Osteocyte (in vitro differentiated cells): Measurements from ENCODE around the gene GPC6. TPM values are rescaled to one million over a fixed set of nuclear protein-coding genes. Genes with fewer than 3 reads are reported as not detected.

Experiments
- DNase-seq: peaks from one replicate; pipeline ENCODE4 v3.0.0; 2021; ENCODE audit warnings: mixed read lengths; ENCODE audit not compliant: unreplicated experiment; ENCODE audit errors: extremely low spot score
- H3K27ac Mint-ChIP-seq: one replicate; pipeline ENCODE4 v1.8.0; 2021; ENCODE audit warnings: mild to moderate bottlenecking, mixed read lengths; ENCODE audit not compliant: unreplicated experiment
- H3K27me3 Mint-ChIP-seq: one replicate; pipeline ENCODE4 v1.8.0; 2021; ENCODE audit warnings: mixed read lengths; ENCODE audit not compliant: unreplicated experiment
- H3K36me3 Mint-ChIP-seq: one replicate; pipeline ENCODE4 v1.8.0; 2021; ENCODE audit warnings: mixed read lengths; ENCODE audit not compliant: unreplicated experiment
- H3K4me1 Mint-ChIP-seq: one replicate; pipeline ENCODE4 v1.8.0; 2021; ENCODE audit warnings: mixed read lengths; ENCODE audit not compliant: unreplicated experiment
- H3K4me3 Mint-ChIP-seq: one replicate; pipeline ENCODE4 v1.8.0; 2021; ENCODE audit warnings: mild to moderate bottlenecking, moderate library complexity, mixed read lengths; ENCODE audit not compliant: unreplicated experiment
- H3K9me3 Mint-ChIP-seq: one replicate; pipeline ENCODE4 v1.8.0; 2021; ENCODE audit warnings: mixed read lengths; ENCODE audit not compliant: unreplicated experiment
- CTCF ChIP-seq: fragments of 200-600 bp; sonication (generic); IDR thresholded peaks from 2 replicates; pipeline ENCODE4 v1.5.0; 2021; ENCODE audit warnings: antibody characterized with exemption, mild to moderate bottlenecking, moderate library complexity
- total RNA-seq: library from RNA; stranded (reverse); gene quantifications from 2 replicates; pipeline ENCODE4 v1.2.1, GENCODE V29; 2021

Gene GPC6
- total RNA-seq, 1 donor from 2014 or later: 125 TPM

DNA sequence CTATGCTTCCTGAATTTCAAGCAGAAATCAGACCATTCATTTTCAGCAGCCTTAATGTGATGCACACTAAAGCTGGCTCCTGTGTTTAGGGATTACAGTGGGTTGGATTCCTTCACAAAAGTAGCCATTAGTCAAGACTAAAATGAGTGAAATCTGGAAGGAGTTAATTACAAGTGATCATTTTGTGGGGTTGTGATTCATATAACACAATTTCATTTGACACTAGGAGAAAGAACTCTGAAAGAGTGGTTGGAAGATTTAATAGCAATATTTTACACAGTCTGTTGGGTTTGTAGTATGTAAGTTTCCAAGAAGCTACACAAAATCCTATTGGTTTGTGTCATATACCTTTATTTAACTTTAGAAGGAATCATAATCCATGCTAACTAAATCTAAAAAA is 1015.9 kb downstream of the GPC6 start:
- peaks cover 10% of the 10 kb centered on the region for H3K36me3 Mint-ChIP-seq

GRCh38 chr13:94243551-94243950 is 1016.9 kb downstream of the GPC6 start:
- DNase-seq: no peak
- no peak overlapping the region for H3K27ac Mint-ChIP-seq

More for the DNA sequence above, 1015.9 kb downstream of the GPC6 start:
- H3K27me3 Mint-ChIP-seq: no peaks in the 10 kb centered on the region
- peaks cover 24% of the 10 kb centered on the region for H3K4me1 Mint-ChIP-seq
- no peak overlapping the region for H3K27ac Mint-ChIP-seq
- H3K4me3 Mint-ChIP-seq: no peak overlapping the region
- DNase-seq: no peak
- no peak for TF ChIP-seq CTCF
- H3K9me3 Mint-ChIP-seq: peaks cover 17% of the 10 kb centered on the region

DNA sequence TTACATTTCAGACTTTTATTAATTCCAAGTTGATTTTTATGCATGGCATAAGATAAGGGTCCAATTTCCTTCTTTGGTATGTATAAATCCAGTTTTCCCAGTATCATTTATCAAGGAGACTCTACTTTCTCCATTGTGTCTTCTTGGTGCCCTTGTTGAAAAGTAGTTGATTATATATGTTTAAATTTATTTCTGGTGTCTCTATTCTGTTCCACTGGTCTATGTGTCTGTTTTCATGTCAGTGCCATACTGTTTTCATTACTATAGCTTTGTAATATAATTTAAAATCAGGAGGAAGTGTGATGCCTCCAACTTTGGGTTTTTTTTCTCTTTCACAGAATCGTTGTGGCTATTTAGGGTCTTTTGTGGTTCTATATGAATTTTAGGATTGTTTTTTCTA is 1019.9 kb downstream of the GPC6 start:
- Mint-ChIP-seq H3K4me1 (peaks cover 34% of the 10 kb centered on the region), H3K36me3 (peaks cover 10% of the 10 kb centered on the region), H3K4me3 (no peak overlapping the region), H3K9me3 (peaks cover 17% of the 10 kb centered on the region), H3K27me3 (no peaks in the 10 kb centered on the region), H3K27ac (no peak overlapping the region)
- DNase-seq: no peak
- TF ChIP-seq CTCF: no peak

More at GRCh38 chr13:94243551-94243950, 1016.9 kb downstream of the GPC6 start:
- Mint-ChIP-seq H3K36me3 (peaks cover 10% of the 10 kb centered on the region), H3K9me3 (peaks cover 17% of the 10 kb centered on the region), H3K4me3 (no peak overlapping the region), H3K4me1 (peaks cover 23% of the 10 kb centered on the region), H3K27me3 (no peaks in the 10 kb centered on the region)
- no peak for TF ChIP-seq CTCF

DNA sequence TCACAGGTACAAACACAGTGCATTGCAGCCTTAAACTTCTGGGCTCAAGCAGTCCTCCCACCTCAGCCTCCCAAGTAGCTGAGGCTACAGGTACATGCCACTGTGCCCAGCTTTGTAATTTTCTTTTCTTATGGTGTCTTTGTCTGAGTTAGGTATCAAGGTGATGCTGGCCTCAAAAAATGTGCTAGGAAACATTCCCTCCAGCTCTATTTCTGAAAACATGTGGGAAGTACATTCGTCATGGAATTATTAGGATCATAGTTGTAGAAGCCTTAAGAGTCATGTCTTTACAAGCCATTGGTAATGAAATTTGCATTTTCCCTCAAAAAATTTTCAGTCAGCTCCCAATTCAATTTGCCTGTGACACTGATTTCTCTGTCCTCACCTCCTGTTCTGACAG is 1021.3 kb downstream of the GPC6 start:
- no peak overlapping the region for H3K4me3 Mint-ChIP-seq

More for the DNA sequence above, 1021.3 kb downstream of the GPC6 start:
- Mint-ChIP-seq H3K4me1 (peaks cover 48% of the 10 kb centered on the region), H3K9me3 (peaks cover 17% of the 10 kb centered on the region), H3K27ac (no peak overlapping the region), H3K27me3 (no peaks in the 10 kb centered on the region), H3K36me3 (peaks cover 10% of the 10 kb centered on the region)
- DNase-seq: no peak
- no peak for TF ChIP-seq CTCF
